Right cardiac atrium (tissue), 5 donors: Measurements from ENCODE around the gene CYSLTR2. TPM values are rescaled to one million over a fixed set of nuclear protein-coding genes. Genes with fewer than 3 reads are reported as not detected.

Experiments used
- ATAC-seq, 2 donors: fragments of 200-7000 bp; cut with Tn5 transposase; one replicate each; pipeline versions ENCODE4 v1.8.0 to v1.9.1; 2020; ENCODE audit warnings: moderate library complexity in 2 of 2, mild to moderate bottlenecking in 1 of 2
- DNase-seq, 3 donors: peaks; one replicate each; pipeline ENCODE4 v3.0.0-alpha.2; 2020
- H3K27ac ChIP-seq: one replicate; pipeline ENCODE4 v1.5.1; 2013; ENCODE audit warnings: mild to moderate bottlenecking, low read length, control low read depth, moderate library complexity
- H3K27me3 ChIP-seq: one replicate; pipeline ENCODE4 v1.6.1; 2013; ENCODE audit not compliant: control insufficient read depth, insufficient read depth
- H3K4me1 ChIP-seq: one replicate; pipeline ENCODE4 v1.6.1; 2013; ENCODE audit warnings: low read length; ENCODE audit not compliant: control insufficient read depth, insufficient read depth
- H3K4me3 ChIP-seq: one replicate; pipeline ENCODE4 v1.5.1; 2013; ENCODE audit warnings: low read length, control low read depth
- H3K9me3 ChIP-seq: one replicate; pipeline ENCODE4 v1.6.1; 2013; ENCODE audit warnings: low read length; ENCODE audit not compliant: control insufficient read depth
- WGBS: extraction: QIAGEN DNeasy Blood & Tissue Kit; methylation state at CpG from one replicate; pipeline ENCODE4 v1.1.7; 2013; 5-methylcytosine and 5-hydroxymethylcytosine counted together
- intact Hi-C, 4 donors: fragments of 100-400 bp; cut with DNase I; formaldehyde crosslinking; loops; one replicate each; pipeline versions ENCODE4 v1.11.0 to v1.14.0; 2022 to 2023
- polyA plus RNA-seq: library from polyadenylated mRNA; stranded (reverse); fragments of 200-250 nt; gene quantifications from one replicate; pipeline ENCODE4 v1.2.3, GENCODE V29; 2013
- total RNA-seq, 4 donors: library from RNA; stranded (reverse); fragmentation: NEBNext Ultra II Directional; extraction: Animal tissue kit (Norgen Biotek cat#: 25700); gene quantifications; one replicate each; pipeline ENCODE4 v1.2.1, GENCODE V29; 2021
- donor health status: healthy with polysubstance abuse.
- donor health status: DM: no; HTN: yes; CAD: no.
- donor health status: DM: no; HTN: no; CAD: no.
- donor health status: DM: no; HTN: yes; CAD: no; lungs with severe emphysema.
- donor health status: DM: yes; HTN: yes; CAD: no.

CYSLTR2 gene
- total and polyA plus RNA-seq, 5 donors, result 6.8 to 12.6 (median 9.3) TPM

DNA sequence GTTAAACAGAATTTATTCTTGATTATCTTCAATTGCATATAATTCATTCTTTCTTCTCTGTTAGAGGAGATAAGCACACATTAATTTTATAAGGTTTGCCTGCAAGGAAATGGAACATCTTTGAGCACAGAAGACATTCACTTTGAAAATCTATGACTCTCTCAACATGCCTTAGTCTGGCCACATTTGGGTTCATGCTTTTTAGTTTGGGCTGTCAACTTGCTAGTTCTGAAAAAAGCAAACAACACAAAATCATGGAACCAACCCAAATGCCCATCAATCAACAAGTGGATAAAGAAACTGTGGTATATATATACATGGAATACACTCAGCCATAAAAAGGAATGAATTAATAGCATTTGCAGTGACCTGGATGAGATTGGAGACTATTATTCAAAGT is 71.5 kb downstream of the CYSLTR2 start:
- H3K4me3 ChIP-seq, result no peak overlapping the region
- DNase-seq, result no peak
- intact Hi-C loops, result no loop called here
- H3K9me3 ChIP-seq, result no peaks in the 10 kb centered on the region
- no peaks in the 10 kb centered on the region for H3K4me1 ChIP-seq
- no peak for ATAC-seq
- H3K27me3 ChIP-seq, result no peaks in the 10 kb centered on the region
- H3K27ac ChIP-seq, result no peak overlapping the region

DNA sequence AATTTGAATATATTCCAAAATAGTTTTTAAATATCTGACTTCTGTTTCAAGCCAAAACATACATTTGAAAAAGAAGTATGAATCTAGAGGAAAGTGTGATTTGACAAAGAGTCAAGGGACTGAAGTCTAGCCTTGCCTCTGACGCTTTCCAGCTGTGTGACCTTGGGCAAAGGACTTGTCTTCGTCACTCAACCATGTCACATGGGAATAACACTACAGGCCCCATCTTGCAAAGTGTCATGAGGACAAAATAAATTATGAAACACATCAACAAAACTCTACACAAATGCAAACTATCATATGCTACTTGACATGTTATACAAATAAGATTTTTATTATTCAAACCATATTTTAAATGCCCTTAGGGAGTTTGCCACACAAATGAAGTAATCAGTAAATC is 73.0 kb downstream of the CYSLTR2 start:
- DNase-seq (peak; percentile 57 to 75 (median 75)), ATAC-seq (peak; percentile 84 to 88)
- WGBS, result 44% methylated on average over 2 of the region's 2 CpGs
- Histone ChIP-seq H3K27me3 (no peaks in the 10 kb centered on the region), H3K4me1 (no peaks in the 10 kb centered on the region), H3K27ac (no peak overlapping the region), H3K9me3 (no peaks in the 10 kb centered on the region), H3K4me3 (no peak overlapping the region)
- intact Hi-C loops, result no loop called here

DNA sequence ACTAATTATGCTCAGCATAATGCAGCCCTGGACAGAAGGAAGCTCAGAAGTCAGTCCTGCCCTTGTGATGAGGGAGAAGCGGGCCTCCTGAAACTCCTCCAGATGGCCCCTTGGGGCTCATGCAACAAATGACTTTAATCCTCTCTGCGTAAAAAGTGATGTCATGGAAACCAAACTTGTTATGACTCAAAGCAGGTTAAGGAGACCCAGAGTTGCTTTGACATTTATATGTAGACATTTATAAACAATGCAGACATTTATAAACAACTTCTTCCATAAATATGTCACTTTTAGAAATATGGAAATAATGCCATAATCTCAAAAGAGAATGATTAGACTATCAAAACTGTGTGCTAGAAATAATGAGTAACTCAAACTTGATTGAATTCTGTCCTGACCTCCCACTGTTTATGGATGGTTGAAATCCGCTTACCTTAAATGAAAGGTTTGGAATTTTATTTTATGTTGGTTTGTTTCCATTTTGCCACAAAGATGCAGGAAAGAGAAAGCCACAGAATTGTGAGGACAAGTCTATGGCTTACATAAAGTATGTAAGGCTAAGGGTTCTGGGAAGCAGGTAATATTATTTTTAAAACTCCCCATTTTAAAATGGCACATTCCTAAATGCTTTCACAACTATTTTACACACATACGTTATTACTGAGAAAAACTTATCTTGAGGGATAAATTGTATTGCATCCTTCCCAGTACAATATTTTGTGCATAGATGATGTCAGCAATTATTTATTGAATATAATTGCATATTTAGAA is 73.7 kb downstream of the CYSLTR2 start:
- DNase-seq, result peak; percentile 69 to 79 (median 75)
- no peak overlapping the region for H3K27ac ChIP-seq
- intact Hi-C loops, result no loop called here

DNA sequence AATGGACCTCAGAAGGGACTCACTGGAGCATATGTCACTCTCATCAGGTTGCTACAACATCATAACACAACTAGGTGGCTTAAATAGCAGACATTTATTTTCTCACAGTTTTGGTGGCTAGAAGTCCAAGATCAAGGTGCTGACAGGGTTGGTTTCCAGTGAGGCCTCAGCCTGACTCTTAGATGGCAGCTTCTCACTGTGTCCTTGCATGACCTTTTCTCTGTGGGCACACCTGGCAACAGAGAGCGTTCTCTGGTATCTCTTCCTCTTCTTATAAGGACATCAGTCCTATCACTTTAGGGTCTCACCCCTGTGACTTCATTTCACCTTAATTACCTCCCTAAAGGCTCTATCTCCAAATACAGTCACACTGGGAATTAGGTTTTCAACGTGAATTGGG is 74.5 kb downstream of the CYSLTR2 start:
- 67% methylated on average over 2 of the region's 2 CpGs for WGBS
- Histone ChIP-seq H3K4me1 (peaks cover 3% of the 10 kb centered on the region), H3K27me3 (no peaks in the 10 kb centered on the region), H3K4me3 (no peak overlapping the region), H3K27ac (peak overlapping the region; percentile 67), H3K9me3 (no peaks in the 10 kb centered on the region)
- ATAC-seq (no peak), DNase-seq (no peak)
- intact Hi-C loops, result no loop called here

More for the DNA sequence above, 73.7 kb downstream of the CYSLTR2 start:
- ATAC-seq, result peak; percentile 55 to 78
- Histone ChIP-seq H3K27me3 (no peaks in the 10 kb centered on the region), H3K4me3 (no peak overlapping the region), H3K4me1 (peaks cover 3% of the 10 kb centered on the region), H3K9me3 (no peaks in the 10 kb centered on the region)
- 44% methylated on average over 4 of the region's 4 CpGs for WGBS

DNA sequence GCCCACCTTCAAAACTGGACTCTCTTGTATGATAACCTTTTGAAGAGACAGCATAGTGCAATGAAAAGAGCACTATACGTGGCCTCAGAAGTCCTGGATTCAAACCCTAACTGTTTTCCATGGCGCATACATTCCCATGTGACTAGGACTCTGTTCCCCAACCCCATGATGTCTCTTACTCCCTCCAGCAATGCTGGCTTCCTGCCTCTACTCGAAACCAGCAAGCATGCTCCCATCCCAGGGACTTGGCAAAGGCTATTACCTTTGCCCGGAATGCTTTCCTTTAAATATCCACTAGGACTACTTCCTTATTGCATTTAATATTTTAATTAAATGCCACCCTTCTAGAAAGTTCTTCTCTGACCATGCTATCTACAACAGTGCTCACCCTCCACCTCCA is 75.1 kb downstream of the CYSLTR2 start:
- H3K27ac ChIP-seq, result no peak overlapping the region
- 73% methylated on average over 4 of the region's 4 CpGs for WGBS
- DNase-seq (no peak), ATAC-seq (no peak)
- no peak overlapping the region for H3K4me3 ChIP-seq
- intact Hi-C loops, result no loop called here
- H3K27me3 ChIP-seq, result no peaks in the 10 kb centered on the region
- peaks cover 3% of the 10 kb centered on the region for H3K4me1 ChIP-seq
- H3K9me3 ChIP-seq, result no peaks in the 10 kb centered on the region

DNA sequence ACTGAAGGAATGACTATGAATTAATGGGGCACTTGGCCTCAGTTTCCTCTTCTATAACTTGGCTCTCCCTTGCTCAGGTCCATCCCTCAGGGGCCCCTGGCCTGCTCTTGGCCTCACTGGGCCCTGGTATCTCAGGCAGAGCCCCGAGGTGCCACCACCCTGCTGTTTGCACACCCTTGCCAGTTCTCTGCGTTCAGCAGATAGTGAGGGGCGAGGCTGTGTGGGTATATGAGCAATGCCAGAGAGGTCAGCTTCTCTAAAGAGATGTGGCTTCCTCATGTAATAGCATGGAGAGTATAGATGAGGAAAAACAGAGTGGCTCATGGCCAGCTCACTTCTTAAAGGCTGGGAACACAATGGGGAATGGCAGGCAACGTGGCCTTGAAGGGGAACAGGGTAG is 76.1 kb downstream of the CYSLTR2 start:
- intact Hi-C loops, result no loop called here

DNA sequence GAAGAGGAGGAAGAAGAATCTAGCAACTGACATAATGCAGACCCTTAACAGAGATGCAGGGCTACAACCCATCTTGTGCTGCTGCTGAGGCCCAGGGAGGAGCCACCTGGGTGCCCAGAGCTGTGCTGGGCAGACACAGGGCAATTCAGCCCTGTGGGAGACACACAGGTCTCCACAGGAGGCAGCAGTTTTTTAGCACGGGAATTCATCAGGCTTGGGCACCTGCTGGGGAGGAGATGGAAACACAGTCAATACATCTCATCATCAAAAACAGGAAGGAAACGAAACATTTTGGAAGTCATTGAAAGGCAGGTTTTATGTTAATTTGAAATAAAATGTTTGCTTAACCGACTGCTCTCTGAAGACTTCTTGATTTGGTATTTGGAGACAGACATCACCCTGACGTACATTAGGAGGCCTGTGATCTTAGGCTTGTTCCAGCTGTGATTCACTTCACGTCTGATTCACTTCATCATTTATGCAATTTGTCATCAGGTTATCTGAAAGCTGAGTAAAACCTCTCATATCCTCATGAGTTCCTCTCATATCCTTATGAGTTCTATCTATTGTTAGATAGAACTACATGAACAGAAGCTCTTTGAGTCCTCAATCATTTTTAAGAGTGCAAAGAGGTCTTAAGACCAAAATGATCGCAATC is 77.4 kb downstream of the CYSLTR2 start:
- 63% methylated on average over 6 of the region's 6 CpGs for WGBS
- intact Hi-C loops, result no loop called here
- ATAC-seq, result peak; percentile 22 to 71
- H3K4me3 ChIP-seq, result no peak overlapping the region
- no peaks in the 10 kb centered on the region for H3K9me3 ChIP-seq
- H3K27ac ChIP-seq, result no peak overlapping the region
- DNase-seq, result no peak
- H3K27me3 ChIP-seq, result no peaks in the 10 kb centered on the region
- H3K4me1 ChIP-seq, result peaks cover 3% of the 10 kb centered on the region

More for the DNA sequence above, 76.1 kb downstream of the CYSLTR2 start:
- peaks cover 3% of the 10 kb centered on the region for H3K4me1 ChIP-seq
- DNase-seq, result no peak
- H3K27ac ChIP-seq, result no peak overlapping the region
- H3K4me3 ChIP-seq, result no peak overlapping the region
- no peak for ATAC-seq
- no peaks in the 10 kb centered on the region for H3K27me3 ChIP-seq
- 59% methylated on average over 4 of the region's 4 CpGs for WGBS
- no peaks in the 10 kb centered on the region for H3K9me3 ChIP-seq

DNA sequence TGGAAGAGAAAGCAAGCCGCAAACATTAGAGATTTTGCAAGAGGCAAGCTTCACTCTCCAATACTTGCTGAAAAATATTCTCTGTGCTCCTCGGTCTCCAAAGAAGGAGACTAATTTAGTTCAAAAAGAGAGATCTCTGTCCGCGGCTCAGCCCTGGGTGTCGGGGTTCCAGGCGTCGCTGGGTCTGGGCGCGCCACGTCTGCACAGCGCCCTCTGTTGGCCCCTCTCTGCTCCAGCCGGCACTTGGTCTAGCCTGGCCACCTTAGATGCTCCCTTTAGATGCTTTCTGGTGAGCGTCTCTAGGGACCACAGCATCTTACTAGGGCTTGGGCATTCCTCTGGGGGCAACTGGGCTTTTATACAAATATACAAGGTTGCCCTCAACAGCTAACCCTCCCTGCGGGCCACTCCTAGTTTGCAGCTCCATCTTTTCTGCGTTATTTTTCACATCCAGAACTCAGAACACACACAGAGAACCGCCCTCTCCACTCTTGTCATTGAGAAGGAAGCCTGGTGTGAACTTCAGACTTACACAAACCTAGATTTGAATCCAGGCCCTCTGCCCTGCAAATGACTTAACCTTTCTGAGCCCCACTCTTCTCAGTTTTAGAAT is 78.3 kb downstream of the CYSLTR2 start:
- intact Hi-C loops, result no loop called here
- Histone ChIP-seq H3K27ac (peak overlapping the region; percentile 44), H3K9me3 (no peaks in the 10 kb centered on the region), H3K27me3 (no peaks in the 10 kb centered on the region), H3K4me1 (peaks cover 3% of the 10 kb centered on the region), H3K4me3 (no peak overlapping the region)
- peak; percentile 22 to 53 for ATAC-seq
- peak in 2 of 3 donors; percentile 73 to 74 for DNase-seq
- WGBS, result 51% methylated on average over 16 of the region's 16 CpGs

DNA sequence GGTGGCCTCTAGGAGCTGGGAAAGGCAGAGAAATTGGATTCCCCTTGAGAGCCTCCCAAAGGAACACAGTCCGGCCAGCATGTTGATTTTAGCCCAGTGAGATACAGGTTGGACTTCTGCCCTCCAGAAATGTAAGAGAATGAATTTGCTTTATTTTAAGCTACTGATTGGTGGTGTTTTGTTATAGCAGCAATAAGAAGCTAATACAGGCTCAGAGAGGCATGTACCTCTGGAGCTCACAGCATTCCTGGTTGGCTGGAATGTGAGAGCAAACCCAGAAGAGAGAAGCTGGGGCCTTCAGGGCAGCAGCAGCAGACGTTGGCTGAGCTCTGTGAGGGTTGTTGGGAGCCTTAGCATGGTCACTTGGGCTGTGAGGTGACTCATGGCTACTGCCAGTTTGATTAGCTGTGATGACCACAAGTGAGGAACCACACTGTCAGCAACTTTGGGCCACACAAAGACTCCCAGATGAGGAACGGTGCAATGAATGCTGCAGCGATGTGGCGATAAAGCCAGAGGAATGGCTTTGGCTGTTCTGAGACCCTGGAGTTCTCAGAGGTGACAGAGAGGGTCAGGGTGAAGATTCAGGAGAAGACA is 80.1 kb downstream of the CYSLTR2 start:
- Histone ChIP-seq H3K27ac (no peak overlapping the region), H3K9me3 (no peaks in the 10 kb centered on the region), H3K4me3 (no peak overlapping the region), H3K4me1 (peaks cover 3% of the 10 kb centered on the region), H3K27me3 (no peaks in the 10 kb centered on the region)
- DNase-seq (no peak), ATAC-seq (no peak)
- WGBS, result 90% methylated on average over 5 of the region's 5 CpGs
- intact Hi-C loops, result no loop called here

DNA sequence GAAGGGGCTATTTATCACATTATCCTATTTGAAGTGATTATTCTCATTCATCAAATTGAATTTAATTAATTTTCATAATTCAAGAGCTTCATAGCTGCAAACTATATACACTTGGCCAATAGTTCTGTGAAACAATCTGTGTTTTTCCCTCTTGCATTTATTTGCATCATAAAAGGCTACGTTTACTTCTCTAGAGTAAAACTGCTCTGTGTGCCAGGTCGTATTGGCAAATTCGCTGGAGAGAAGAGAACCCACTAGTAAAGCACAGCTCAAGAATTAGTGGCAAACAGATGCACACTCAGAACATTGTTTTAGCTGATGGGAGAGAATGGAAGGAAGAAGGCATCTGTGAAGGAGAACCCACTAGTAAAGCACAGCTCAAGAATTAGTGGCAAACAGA is 81.8 kb downstream of the CYSLTR2 start:
- Histone ChIP-seq H3K27me3 (no peaks in the 10 kb centered on the region), H3K4me3 (no peak overlapping the region), H3K27ac (no peak overlapping the region), H3K4me1 (peaks cover 3% of the 10 kb centered on the region), H3K9me3 (no peaks in the 10 kb centered on the region)
- intact Hi-C loops, result no loop called here
- WGBS, result 84% methylated on average over 3 of the region's 3 CpGs
- ATAC-seq (no peak), DNase-seq (no peak)

DNA sequence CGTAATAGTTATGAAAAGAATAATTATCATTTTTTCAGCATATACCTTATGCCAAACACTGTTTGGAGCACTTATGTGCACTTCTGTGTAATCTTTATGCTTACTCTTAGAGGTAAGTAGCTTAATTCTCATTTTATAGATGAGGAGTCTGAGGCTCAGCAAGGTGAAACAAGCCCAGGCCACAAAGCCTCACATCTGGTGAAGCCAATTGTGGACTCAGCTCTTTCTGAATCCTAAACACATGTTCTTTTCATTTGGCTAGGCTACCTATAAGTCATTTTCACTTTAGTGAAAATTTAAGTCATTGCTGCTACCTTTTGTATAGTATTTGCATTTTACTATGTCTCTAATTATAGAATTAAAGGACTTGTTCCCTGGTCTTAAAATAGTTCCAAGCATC is 84.0 kb downstream of the CYSLTR2 start:
- H3K4me1 ChIP-seq, result peaks cover 3% of the 10 kb centered on the region
- WGBS, result 96% methylated on average over 1 of the region's 1 CpG
- H3K27ac ChIP-seq, result no peak overlapping the region
- DNase-seq (no peak), ATAC-seq (no peak)
- intact Hi-C loops, result no loop called here
- H3K27me3 ChIP-seq, result no peaks in the 10 kb centered on the region
- no peak overlapping the region for H3K4me3 ChIP-seq
- H3K9me3 ChIP-seq, result no peaks in the 10 kb centered on the region
